ENCODE data around the gene TRAPPC2L.

TRAPPC2L gene

GRCh38 chr16:88861359-88861758 is 4.4 kb downstream of the TRAPPC2L start:
- DNase-seq (ENCODE audit: low read depth): no peak

- no peak for DNase-seq (ENCODE audit: low read depth)
These were observed 6.0 kb downstream of the TRAPPC2L start for GRCh38 chr16:88862968-88863367.

GRCh38 chr16:88863426-88863825 is 6.5 kb downstream of the TRAPPC2L start:
- no peak for DNase-seq (ENCODE audit: low read depth)

GRCh38 chr16:88864099-88864498 is 7.2 kb downstream of the TRAPPC2L start:
- DNase-seq (ENCODE audit: low read depth): no peak

GRCh38 chr16:88864521-88864920 is 7.6 kb downstream of the TRAPPC2L start:
- no peak for DNase-seq (ENCODE audit: low read depth)

GRCh38 chr16:88865310-88865709 is 8.4 kb downstream of the TRAPPC2L start:
- no peak for DNase-seq (ENCODE audit: low read depth)

GRCh38 chr16:88865742-88866141 is 8.8 kb downstream of the TRAPPC2L start:
- no peak for DNase-seq (ENCODE audit: low read depth)

GRCh38 chr16:88866151-88866920 is 9.4 kb downstream of the TRAPPC2L start, which contains the start of gene PABPN1L:
PABPN1L (minus strand) TSS chr16:88866660; CDS start chr16:88866606, 54 bp downstream.
- DNase-seq (ENCODE audit: low read depth): no peak

GRCh38 chr16:88867581-88868246 is 10.8 kb downstream of the TRAPPC2L start:
- DNase-seq (ENCODE audit: low read depth): no peak

GRCh38 chr16:88868974-88869672 is 12.2 kb downstream of the TRAPPC2L start:
- no peak for DNase-seq (ENCODE audit: low read depth)

- DNase-seq (ENCODE audit: low read depth): no peak
These were observed 12.7 kb downstream of the TRAPPC2L start for GRCh38 chr16:88869673-88869980.

GRCh38 chr16:88870608-88871348 is 13.9 kb downstream of the TRAPPC2L start:
- DNase-seq (ENCODE audit: low read depth): no peak

GRCh38 chr16:88871349-88871702 is 14.4 kb downstream of the TRAPPC2L start:
- DNase-seq (ENCODE audit: low read depth): no peak

- DNase-seq (ENCODE audit: low read depth): no peak
These were observed 14.9 kb downstream of the TRAPPC2L start for GRCh38 chr16:88871730-88872416.

- DNase-seq (ENCODE audit: low read depth): no peak
These were observed 15.9 kb downstream of the TRAPPC2L start for GRCh38 chr16:88872650-88873331.

GRCh38 chr16:88874938-88875599 is 18.1 kb downstream of the TRAPPC2L start:
- DNase-seq (ENCODE audit: low read depth): no peak

- DNase-seq (ENCODE audit: low read depth): no peak
These were observed 18.8 kb downstream of the TRAPPC2L start for GRCh38 chr16:88875703-88876234.

- no peak for DNase-seq (ENCODE audit: low read depth)
These were observed 20.1 kb downstream of the TRAPPC2L start for GRCh38 chr16:88876942-88877526.

- no peak for DNase-seq (ENCODE audit: low read depth)
These were observed 20.8 kb downstream of the TRAPPC2L start for GRCh38 chr16:88877564-88878289.

All from activated T-cell treated with anti-CD3 and anti-CD28 coated beads for 1 hour (primary cell).